Thyroid gland (tissue), 4 donors: Measurements from ENCODE around the gene RALGAPA1. TPM values are rescaled to one million over a fixed set of nuclear protein-coding genes. Genes with fewer than 3 reads are reported as not detected.
"Not testable (repeated sequence)": the region's sequence is repeated elsewhere in the genome, so short reads cannot be mapped to it uniquely, and the experiment has no call there.

Experiments used
- DNase-seq, 2 donors: peaks; one replicate each; pipeline ENCODE4 v3.0.0-alpha.2; 2019
- H3K27ac ChIP-seq, 3 donors: fragments of 200-600 bp; sonication (generic); 1 replicate in 2 of 3; 2 replicates in 1 of 3; pipeline ENCODE4 v1.5.1; 2016 to 2019; ENCODE audit warnings: mild to moderate bottlenecking in 1 of 3, moderate library complexity in 1 of 3
- H3K27me3 ChIP-seq: fragments of 200-600 bp; sonication (generic); one replicate; pipeline ENCODE4 v1.5.1; 2019
- H3K36me3 ChIP-seq, 2 donors: fragments of 200-600 bp; sonication (generic); one replicate each; pipeline ENCODE4 v1.5.1; 2016 to 2019
- H3K4me1 ChIP-seq, 2 donors: fragments of 200-600 bp; sonication (generic); one replicate each; pipeline ENCODE4 v1.5.1; 2017 to 2019
- H3K4me3 ChIP-seq, 3 donors: fragments of 200-600 bp; sonication (generic); replicated peaks in 1 of 3; 1 replicate in 2 of 3; 2 replicates in 1 of 3; pipeline ENCODE4 v1.5.1; 2016; ENCODE audit warnings: mild to moderate bottlenecking in 1 of 3
- H3K9me3 ChIP-seq: fragments of 200-600 bp; sonication (generic); one replicate; pipeline ENCODE4 v1.5.1; 2017
- POLR2A ChIP-seq, 2 donors: fragments of 450-650 bp; IDR thresholded peaks; one replicate each; pipeline ENCODE4 v1.6.1; 2017; ENCODE audit warnings: antibody characterized with exemption in 2 of 2, mild to moderate bottlenecking in 2 of 2, moderate library complexity in 1 of 2
- WGBS, 2 donors: methylation state at CpG; one replicate each; pipeline ENCODE4 v1.1.5; 2017; 5-methylcytosine and 5-hydroxymethylcytosine counted together
- intact Hi-C: fragments of 100-400 bp; cut with DNase I; formaldehyde crosslinking; loops from one replicate; pipeline ENCODE4 v1.15.1; 2023
- total RNA-seq, 4 donors: library from RNA; depleted of rRNA; stranded (reverse); fragments of >200 nt; gene quantifications; one replicate each; pipeline ENCODE4 v1.2.3, GENCODE V29; 2016
- TF ChIP-seq, protein P1 (sequence below), 6 experiments: fragments of 200-600 bp in 3 of 6; fragments of 450-650 bp in 3 of 6; sonication (generic) in 3 of 6; IDR thresholded peaks; one replicate each; pipeline ENCODE4 v1.5.1; 2016 to 2019; ENCODE audit warnings: antibody characterized with exemption in 6 of 6, mild to moderate bottlenecking in 2 of 6, inconsistent platforms in 1 of 6, moderate library complexity in 1 of 6

Gene RALGAPA1
- total RNA-seq, 4 donors from 2014 or later, result 95.6 to 137 (median 111) TPM

DNA sequence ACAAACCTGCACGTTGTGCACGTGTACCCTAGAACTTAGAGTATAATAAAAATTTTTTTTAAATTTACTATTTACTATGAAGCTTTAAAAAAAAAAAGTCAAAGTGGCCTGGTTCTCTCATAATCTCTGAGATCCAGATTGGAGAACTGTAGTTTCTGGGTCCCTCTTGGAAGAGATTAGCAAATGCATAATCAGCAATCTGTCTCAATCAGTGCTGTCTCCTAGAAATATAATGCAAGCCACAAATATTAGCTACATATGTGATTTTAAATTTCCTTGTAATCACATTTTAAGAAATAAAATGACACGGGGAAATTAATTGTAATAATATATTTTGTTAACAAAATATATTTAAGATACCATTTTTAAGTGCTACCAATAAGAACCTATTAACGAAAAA is 32.3 kb downstream of the RALGAPA1 start:
- intact Hi-C loops, result no loop called here
- no peak for TF ChIP-seq POLR2A (IDR thresholded peaks at IDR 0.05)
- TF ChIP-seq, protein P1, sequence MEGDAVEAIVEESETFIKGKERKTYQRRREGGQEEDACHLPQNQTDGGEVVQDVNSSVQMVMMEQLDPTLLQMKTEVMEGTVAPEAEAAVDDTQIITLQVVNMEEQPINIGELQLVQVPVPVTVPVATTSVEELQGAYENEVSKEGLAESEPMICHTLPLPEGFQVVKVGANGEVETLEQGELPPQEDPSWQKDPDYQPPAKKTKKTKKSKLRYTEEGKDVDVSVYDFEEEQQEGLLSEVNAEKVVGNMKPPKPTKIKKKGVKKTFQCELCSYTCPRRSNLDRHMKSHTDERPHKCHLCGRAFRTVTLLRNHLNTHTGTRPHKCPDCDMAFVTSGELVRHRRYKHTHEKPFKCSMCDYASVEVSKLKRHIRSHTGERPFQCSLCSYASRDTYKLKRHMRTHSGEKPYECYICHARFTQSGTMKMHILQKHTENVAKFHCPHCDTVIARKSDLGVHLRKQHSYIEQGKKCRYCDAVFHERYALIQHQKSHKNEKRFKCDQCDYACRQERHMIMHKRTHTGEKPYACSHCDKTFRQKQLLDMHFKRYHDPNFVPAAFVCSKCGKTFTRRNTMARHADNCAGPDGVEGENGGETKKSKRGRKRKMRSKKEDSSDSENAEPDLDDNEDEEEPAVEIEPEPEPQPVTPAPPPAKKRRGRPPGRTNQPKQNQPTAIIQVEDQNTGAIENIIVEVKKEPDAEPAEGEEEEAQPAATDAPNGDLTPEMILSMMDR (IDR thresholded peaks at IDR 0.05), result no peak
- Histone ChIP-seq H3K27me3 (no peaks in the 10 kb centered on the region), H3K4me3 (no peak overlapping the region), H3K9me3 (no peaks in the 10 kb centered on the region), H3K27ac (no peak overlapping the region), H3K4me1 (no peaks in the 10 kb centered on the region), H3K36me3 (no peaks in the 10 kb centered on the region)
- WGBS, 2 donors, result 92 to 97% methylated on average over 4 of the region's 4 CpGs
- no peak for DNase-seq

DNA sequence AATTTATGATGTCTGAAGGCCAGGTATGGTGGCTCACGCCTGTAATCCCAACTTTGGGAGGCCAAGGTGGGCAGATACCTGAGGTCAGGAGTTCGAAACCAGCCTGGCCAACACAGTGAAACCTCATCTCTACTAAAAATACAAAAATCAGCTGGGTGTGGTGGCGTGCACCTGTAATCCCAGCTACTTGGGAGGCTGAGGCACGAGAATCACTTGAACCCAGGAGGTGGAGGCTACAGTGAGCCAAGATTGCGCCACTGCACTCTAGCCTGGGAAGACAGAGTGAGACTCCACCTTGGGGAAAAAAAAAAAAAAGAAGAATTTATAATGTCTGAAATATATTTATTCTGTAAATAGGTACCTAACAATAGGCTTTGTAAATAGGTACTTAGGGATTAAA is 33.0 kb downstream of the RALGAPA1 start:
- 98% methylated on average over 5 of the region's 5 CpGs for WGBS, 2 donors
- H3K27ac ChIP-seq, H3K4me3 ChIP-seq, H3K9me3 ChIP-seq, H3K4me1 ChIP-seq, H3K27me3 ChIP-seq, intact Hi-C loops, H3K36me3 ChIP-seq, DNase-seq: not testable (repeated sequence)

- H3K9me3 ChIP-seq, result no peaks in the 10 kb centered on the region
- H3K4me1 ChIP-seq, result no peaks in the 10 kb centered on the region
- intact Hi-C loops, result no loop called here
- no peak overlapping the region for H3K4me3 ChIP-seq
- 93 to 97% methylated on average over 2 of the region's 2 CpGs for WGBS, 2 donors
- DNase-seq, result no peak
- TF ChIP-seq, protein P1 (IDR thresholded peaks at IDR 0.05), result no peak
- TF ChIP-seq POLR2A (IDR thresholded peaks at IDR 0.05), result no peak
- peaks cover 0 to 6% of the 10 kb centered on the region in 2 donors for H3K36me3 ChIP-seq
- no peak overlapping the region for H3K27ac ChIP-seq
- no peaks in the 10 kb centered on the region for H3K27me3 ChIP-seq
These were observed 42.4 kb downstream of the RALGAPA1 start for GRCh38 chr14:35766700-35767082.

DNA sequence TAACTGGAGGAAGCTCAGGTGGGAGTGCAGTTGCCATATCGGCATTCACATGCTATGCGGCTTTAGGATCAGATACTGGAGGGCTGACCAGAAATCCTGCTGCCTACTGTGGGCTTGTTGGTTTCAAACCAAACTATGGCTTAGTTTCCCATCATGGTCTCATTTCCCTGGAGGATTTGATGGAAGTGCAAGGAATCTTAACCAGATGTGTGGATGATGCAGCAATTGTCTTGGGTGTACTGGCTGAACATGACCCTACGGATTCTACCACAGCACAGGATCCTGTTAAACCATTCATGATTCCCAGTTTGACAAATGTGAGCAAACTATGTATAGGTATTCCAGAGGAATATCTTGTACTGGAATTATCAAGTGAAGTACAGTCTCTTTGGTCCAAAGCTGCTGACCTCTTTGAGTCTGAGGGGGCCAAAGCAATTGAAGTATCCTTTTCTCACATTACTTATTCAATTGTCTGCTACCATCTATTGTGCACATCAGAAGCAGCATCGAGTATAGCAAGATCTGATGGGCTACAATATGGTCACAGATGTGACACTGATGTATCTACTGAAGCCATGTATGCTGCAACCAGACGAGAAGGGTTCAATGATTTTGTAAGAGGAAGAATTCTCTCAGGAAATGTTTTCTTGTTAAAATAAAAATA is 42.9 kb downstream of the RALGAPA1 start:
- DNase-seq, result no peak
- Histone ChIP-seq H3K27ac (no peak overlapping the region), H3K27me3 (no peaks in the 10 kb centered on the region), H3K4me1 (no peaks in the 10 kb centered on the region), H3K4me3 (no peak overlapping the region), H3K9me3 (no peaks in the 10 kb centered on the region), H3K36me3 (peaks cover 0 to 6% of the 10 kb centered on the region in 2 donors)
- TF ChIP-seq, protein P1 (IDR thresholded peaks at IDR 0.05), result no peak
- TF ChIP-seq POLR2A (IDR thresholded peaks at IDR 0.05), result no peak
- WGBS, 2 donors, result 97 to 98% methylated on average over 5 of the region's 5 CpGs
- intact Hi-C loops, result no loop called here

- no peaks in the 10 kb centered on the region for H3K9me3 ChIP-seq
- peaks cover 0 to 6% of the 10 kb centered on the region in 2 donors for H3K36me3 ChIP-seq
- no peaks in the 10 kb centered on the region for H3K27me3 ChIP-seq
- 79 to 86% methylated on average over 4 of the region's 4 CpGs for WGBS, 2 donors
- no peaks in the 10 kb centered on the region for H3K4me1 ChIP-seq
- TF ChIP-seq POLR2A (IDR thresholded peaks at IDR 0.05), result no peak
- TF ChIP-seq, protein P1 (IDR thresholded peaks at IDR 0.05), result no peak
- H3K4me3 ChIP-seq, result no peak overlapping the region
- intact Hi-C loops, result no loop called here
- DNase-seq, result no peak
- H3K27ac ChIP-seq, result no peak overlapping the region
These were observed 47.2 kb downstream of the RALGAPA1 start for GRCh38 chr14:35761922-35762321.
